ENCODE measurements around the gene FNIP2.
"Not testable (repeated sequence)": the region's sequence is repeated elsewhere in the genome, so short reads cannot be mapped to it uniquely, and the experiment has no call there.

Gene FNIP2

DNA sequence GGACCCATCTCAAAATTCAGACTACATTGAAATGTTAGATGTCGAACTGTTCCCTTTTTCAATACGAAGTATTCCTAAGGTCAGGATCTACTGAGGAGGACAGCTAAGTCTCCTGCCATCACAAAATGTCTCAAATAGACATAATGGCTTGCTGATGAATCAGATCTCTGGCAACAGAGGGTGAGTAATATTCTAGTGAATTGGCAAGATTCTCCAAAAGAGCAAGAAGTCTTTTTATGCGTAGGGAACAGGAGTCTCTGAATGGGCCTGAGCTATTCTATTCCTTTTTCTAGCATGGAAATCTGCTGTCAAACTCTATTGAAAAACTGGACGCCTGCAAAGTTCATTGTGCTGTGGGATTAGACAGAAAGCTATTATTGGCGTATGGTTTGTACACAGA is 145.4 kb downstream of the FNIP2 start:
- ChIA-PET CTCF (interaction anchor here (0.6 to 0.7 kb wide), 2 partner anchors 248 to 259 kb away, joined by 3 read pairs; no protein-coding TSS in a partner anchor), POLR2A (no interaction called here)
- no peak for DNase-seq (ENCODE audit: extremely low spot score)
- TF ChIP-seq LEF1 (IDR thresholded peaks at IDR 0.05; ENCODE audit: borderline replicate concordance), result no peak
- TF ChIP-seq FOXM1 (IDR thresholded peaks at IDR 0.05; ENCODE audit: borderline replicate concordance), result no peak
- TF ChIP-seq ELF4 (IDR thresholded peaks at IDR 0.05), result no peak
- no peak for TF ChIP-seq NFRKB (IDR thresholded peaks at IDR 0.05)
- no peak for TF ChIP-seq FOXK2 (IDR thresholded peaks at IDR 0.05)
- TF ChIP-seq SP1 (IDR thresholded peaks at IDR 0.05), result no peak
- TF ChIP-seq, protein P1, sequence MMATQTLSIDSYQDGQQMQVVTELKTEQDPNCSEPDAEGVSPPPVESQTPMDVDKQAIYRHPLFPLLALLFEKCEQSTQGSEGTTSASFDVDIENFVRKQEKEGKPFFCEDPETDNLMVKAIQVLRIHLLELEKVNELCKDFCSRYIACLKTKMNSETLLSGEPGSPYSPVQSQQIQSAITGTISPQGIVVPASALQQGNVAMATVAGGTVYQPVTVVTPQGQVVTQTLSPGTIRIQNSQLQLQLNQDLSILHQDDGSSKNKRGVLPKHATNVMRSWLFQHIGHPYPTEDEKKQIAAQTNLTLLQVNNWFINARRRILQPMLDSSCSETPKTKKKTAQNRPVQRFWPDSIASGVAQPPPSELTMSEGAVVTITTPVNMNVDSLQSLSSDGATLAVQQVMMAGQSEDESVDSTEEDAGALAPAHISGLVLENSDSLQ (IDR thresholded peaks at IDR 0.05), result no peak

DNA sequence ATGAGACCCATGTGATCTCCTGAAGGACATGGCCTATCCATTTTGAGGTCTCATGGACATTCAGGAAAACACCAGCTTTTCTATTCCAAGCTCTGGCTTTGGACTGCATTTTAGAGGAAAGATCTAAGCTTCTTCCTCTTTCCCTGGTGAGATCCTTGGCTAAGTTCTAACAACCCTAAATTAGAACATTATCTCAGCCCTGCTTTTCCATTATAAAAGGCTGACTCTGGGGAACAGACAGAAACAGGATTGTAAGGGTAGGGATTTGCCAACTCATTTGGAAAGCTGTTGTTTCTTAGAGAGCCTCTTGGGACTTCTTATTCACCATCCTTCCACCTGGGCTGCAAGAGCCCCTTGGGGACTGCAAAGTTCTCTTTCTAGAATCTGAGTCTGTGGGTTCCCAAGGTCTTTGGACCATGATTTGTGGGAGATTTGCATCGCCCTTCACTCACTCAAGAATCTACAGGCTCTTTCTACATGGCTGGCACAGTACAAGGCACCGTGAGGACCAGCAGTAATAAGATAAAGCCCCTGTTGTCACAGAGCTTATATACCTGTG is 146.9 kb downstream of the FNIP2 start:
- TF ChIP-seq ARNT (IDR thresholded peaks at IDR 0.05), result no peak
- TF ChIP-seq TARDBP (IDR thresholded peaks at IDR 0.05), result no peak
- no peak for TF ChIP-seq ZNF384 (IDR thresholded peaks at IDR 0.05)
- no peak for TF ChIP-seq BHLHE40 (IDR thresholded peaks at IDR 0.05; ENCODE audit: borderline replicate concordance)
- no peak for TF ChIP-seq SUZ12 (IDR thresholded peaks at IDR 0.05)
- TF ChIP-seq CTBP1 (IDR thresholded peaks at IDR 0.05; ENCODE audit: borderline replicate concordance), result no peak
- no peak for TF ChIP-seq FOXM1 (IDR thresholded peaks at IDR 0.05; ENCODE audit: borderline replicate concordance)
- TF ChIP-seq LEF1 (IDR thresholded peaks at IDR 0.05; ENCODE audit: borderline replicate concordance), result no peak
- TF ChIP-seq SP1 (IDR thresholded peaks at IDR 0.05), result no peak
- no peak for TF ChIP-seq L3MBTL2 (conservative IDR thresholded peaks at IDR 0.05)
- TF ChIP-seq FOXA1 (IDR thresholded peaks at IDR 0.05), result no peak
- TF ChIP-seq NFRKB (IDR thresholded peaks at IDR 0.05), result no peak
- no peak for TF ChIP-seq ELF4 (IDR thresholded peaks at IDR 0.05)
- TF ChIP-seq, protein P1 (IDR thresholded peaks at IDR 0.05), result no peak
- TF ChIP-seq HDGF (IDR thresholded peaks at IDR 0.05; ENCODE audit: borderline replicate concordance), result no peak
- TF ChIP-seq FOXK2 (IDR thresholded peaks at IDR 0.05), result no peak
- DNase-seq (ENCODE audit: extremely low spot score), result no peak
- CTCF ChIA-PET, result interaction anchor here (1.0 kb wide), 1 partner anchor 14 kb away, joined by 4 read pairs; no protein-coding TSS in a partner anchor
- POLR2A ChIA-PET, result interaction anchor here (1.0 to 1.3 kb wide), 2 partner anchors 8 to 13 kb away, joined by 3 read pairs; no protein-coding TSS in a partner anchor

DNA sequence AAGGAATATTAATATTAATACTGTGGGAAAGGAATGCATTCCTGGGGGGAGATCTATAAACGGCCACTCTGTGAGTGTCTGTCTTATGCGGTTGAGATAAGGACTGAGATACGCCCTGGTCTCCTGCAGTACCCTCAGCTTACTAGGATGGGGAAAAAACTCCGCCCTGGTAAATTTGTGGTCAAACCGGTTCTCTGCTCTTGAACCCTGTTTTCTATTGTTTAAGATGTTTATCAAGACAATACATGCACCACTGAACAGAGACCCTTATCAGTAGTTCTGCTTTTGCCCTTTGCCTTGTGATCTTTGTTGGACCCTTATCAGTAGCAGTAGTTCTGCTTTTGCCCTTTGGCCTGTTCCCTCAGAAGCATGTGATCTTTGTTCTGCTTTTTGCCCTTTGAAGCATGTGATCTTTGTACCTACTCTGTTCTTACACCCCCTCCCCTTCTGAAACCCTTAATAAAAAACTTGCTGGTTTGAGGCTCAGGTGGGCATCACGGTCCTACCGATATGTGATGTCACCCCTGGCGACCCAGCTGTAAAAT is 151.7 kb downstream of the FNIP2 start:
- DNase-seq (ENCODE audit: extremely low spot score); CTCF ChIA-PET; POLR2A ChIA-PET: not testable (repeated sequence)

DNA sequence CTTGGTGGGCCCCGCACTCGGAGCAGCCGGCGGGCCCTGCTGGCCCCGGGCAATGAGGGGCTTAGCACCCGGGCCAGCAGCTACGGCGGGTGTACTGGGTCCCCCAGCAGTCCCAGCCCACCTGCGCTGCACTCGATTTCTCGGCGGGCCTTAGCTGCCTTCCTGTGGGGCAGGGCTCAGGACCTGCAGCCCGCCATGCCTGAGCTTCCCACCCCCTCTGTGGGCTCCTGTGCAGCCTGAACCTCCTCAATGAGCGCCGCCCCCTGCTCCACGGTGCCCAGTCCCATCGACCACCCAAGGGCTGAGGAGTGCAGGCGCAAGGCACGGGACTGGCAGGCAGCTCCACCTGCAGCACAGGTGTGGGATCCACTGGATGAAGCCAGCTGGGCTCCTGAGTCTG is 158.9 kb downstream of the FNIP2 start:
- CTCF ChIA-PET; DNase-seq (ENCODE audit: extremely low spot score); POLR2A ChIA-PET: not testable (repeated sequence)

DNA sequence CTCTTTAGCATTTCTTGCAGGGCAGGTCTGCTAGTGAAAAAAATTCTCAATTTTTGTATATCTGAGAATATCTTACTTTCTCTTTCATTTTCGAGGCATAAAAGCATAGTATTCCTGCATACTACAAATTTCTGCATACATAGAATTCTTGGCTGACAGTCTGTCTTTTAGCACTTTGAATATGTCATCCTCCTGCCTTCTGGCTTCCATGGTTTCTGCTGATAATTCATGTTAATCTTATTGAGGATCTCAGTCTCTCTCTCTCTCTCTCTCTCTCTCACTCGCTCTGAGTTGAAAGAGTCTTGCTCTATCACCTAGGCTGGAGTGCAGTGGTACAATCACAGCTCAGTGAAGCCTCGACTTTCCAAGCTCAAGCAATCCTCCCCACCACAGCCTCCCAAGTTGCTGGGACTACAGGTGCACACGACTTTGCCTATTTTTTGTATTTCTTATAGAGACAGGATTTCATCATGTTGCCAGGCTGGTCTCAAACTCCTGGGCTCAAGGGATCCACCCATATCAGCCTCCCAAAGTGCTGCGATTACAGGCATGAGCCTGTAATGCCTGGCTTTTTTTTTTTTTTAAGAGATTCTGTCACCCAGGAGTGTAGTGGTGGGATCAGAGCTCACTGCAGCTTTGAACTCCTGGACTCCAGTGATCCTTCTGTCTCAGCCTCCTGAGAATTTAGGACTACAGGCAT is 161.3 kb downstream of the FNIP2 start:
- ChIA-PET CTCF (interaction anchor here (0.6 kb wide), 1 partner anchor 100 kb away, joined by 3 read pairs; no protein-coding TSS in a partner anchor), POLR2A (no interaction called here)
- DNase-seq (ENCODE audit: extremely low spot score), result no peak
- TF ChIP-seq CTBP1 (IDR thresholded peaks at IDR 0.05; ENCODE audit: borderline replicate concordance) (no peak), FOXK2 (IDR thresholded peaks at IDR 0.05) (no peak), SUZ12 (IDR thresholded peaks at IDR 0.05) (no peak), TARDBP (IDR thresholded peaks at IDR 0.05) (no peak), NFRKB (IDR thresholded peaks at IDR 0.05) (no peak), FOXM1 (IDR thresholded peaks at IDR 0.05; ENCODE audit: borderline replicate concordance) (no peak), LEF1 (IDR thresholded peaks at IDR 0.05; ENCODE audit: borderline replicate concordance) (no peak), ZNF384 (IDR thresholded peaks at IDR 0.05) (no peak), ARNT (IDR thresholded peaks at IDR 0.05) (no peak), BHLHE40 (IDR thresholded peaks at IDR 0.05; ENCODE audit: borderline replicate concordance) (no peak), FOXA1 (IDR thresholded peaks at IDR 0.05) (no peak), HDGF (IDR thresholded peaks at IDR 0.05; ENCODE audit: borderline replicate concordance) (no peak), SP1 (IDR thresholded peaks at IDR 0.05) (no peak), L3MBTL2 (conservative IDR thresholded peaks at IDR 0.05) (no peak)
- TF ChIP-seq, protein P1 (IDR thresholded peaks at IDR 0.05), result no peak

DNA sequence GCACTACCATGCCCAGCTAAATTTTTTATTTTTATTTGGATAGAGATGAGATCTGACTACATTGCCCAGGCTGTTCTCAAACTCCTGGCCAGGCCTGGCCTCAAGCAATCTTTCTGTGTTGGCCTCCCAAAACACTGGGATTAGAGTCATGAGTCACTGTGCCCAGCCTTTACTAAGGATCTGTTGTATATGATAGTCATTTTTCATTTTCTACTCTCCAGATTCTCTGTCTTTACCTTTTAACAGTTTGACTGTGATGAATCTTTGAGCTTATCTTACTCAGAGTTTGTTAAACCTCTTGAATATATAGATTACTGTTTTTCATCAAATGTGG is 161.8 kb downstream of the FNIP2 start:
- TF ChIP-seq FOXM1 (IDR thresholded peaks at IDR 0.05; ENCODE audit: borderline replicate concordance), result no peak
- no peak for TF ChIP-seq HDGF (IDR thresholded peaks at IDR 0.05; ENCODE audit: borderline replicate concordance)
- TF ChIP-seq FOXA1 (IDR thresholded peaks at IDR 0.05), result no peak
- TF ChIP-seq SP1 (IDR thresholded peaks at IDR 0.05), result no peak
- no peak for TF ChIP-seq BHLHE40 (IDR thresholded peaks at IDR 0.05; ENCODE audit: borderline replicate concordance)
- no peak for TF ChIP-seq CTBP1 (IDR thresholded peaks at IDR 0.05; ENCODE audit: borderline replicate concordance)
- DNase-seq (ENCODE audit: extremely low spot score), result no peak
- ChIA-PET POLR2A (no interaction called here), CTCF (no interaction called here)

Measured in HEK293T (cell line).